SK-MEL-5 (cell line): ENCODE results near the gene ATP5MK. TPM values are rescaled to one million over a fixed set of nuclear protein-coding genes. Genes with fewer than 3 reads are reported as not detected.
"Not testable (repeated sequence)": the region's sequence is repeated elsewhere in the genome, so short reads cannot be mapped to it uniquely, and the experiment has no call there.

Source experiments
- DNase-seq: peaks from one replicate; pipeline ENCODE4 v3.0.0-alpha.2; 2016; ENCODE audit warnings: low read depth, low spot score
- in situ Hi-C: cut with HindIII; loops from 2 replicates; pipeline ENCODE4 v1.10.0; 2016; ENCODE audit warnings: low sequenced_read_pairs, high pct_unique_total_duplicates, low pct_unique_long_range_greater_than_20kb
- total RNA-seq: library from RNA; depleted of rRNA; stranded (reverse); fragments of >200 nt; shearing (Covaris generic); gene quantifications from 2 replicates; pipeline ENCODE4 v1.2.3, GENCODE V29; 2014

Gene ATP5MK
- total RNA-seq, 1 experiment from 2014 or later = 420 TPM

- in situ Hi-C loops = no loop called here
- peak; percentile 67 for DNase-seq
Observed at GRCh38 chr10:103416436-103417147, 20.3 kb upstream of the ATP5MK start.

GRCh38 chr10:103415581-103415980, 19.3 kb upstream of the ATP5MK start:
- in situ Hi-C loops = no loop called here
- no peak for DNase-seq

DNA sequence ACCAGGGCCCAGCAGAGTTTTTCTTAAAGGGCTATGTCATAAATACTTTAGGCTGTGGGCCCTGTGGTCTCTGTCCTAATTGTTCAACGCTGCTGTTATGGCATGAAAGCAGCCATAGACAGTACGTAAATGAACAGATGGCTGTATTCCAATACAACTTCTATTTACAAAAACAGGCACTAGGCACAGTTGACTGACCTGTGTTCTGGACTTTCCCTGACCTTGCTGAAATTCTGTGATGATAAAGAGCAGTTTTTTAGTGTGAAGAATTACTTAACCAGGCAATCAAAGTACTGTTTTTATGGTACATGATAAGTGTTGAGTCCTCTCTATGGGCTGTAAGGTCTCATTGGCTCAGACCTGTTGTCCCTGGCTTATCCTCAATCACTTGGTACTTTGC, 17.3 kb upstream of the ATP5MK start:
- in situ Hi-C loops = no loop called here
- DNase-seq = no peak

DNA sequence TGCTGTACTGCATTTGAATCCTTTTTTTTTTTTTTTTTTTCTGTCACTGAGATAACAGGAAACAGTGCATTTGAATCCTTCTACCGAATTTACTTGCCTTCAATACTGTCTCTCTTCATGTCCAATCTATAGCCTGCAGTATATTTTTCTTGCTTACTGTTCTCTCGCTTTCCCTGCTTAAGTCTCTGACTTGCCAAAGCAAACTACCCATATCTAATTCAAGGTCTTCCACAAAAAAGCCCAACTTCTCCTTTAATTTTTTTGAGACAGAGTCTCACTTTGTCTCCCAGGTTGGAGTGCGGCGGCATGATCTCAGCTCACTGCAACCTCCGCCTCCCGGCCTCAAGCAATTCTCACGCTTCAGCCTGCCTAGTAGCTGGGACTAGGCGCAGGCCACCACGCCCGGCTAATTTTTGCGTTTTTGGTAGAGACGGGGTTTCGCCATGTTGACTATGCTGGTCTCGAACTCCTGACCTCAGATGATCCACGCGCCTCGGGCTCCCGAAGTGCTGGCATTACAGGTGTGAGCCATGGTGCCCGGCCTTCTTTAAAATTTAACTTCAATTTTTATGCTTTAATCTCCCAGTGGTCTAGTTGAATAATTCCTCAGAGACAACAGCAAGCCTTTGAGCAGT, 1.0 kb upstream of the ATP5MK start:
- in situ Hi-C loops = no loop called here
- peak; percentile 5 for DNase-seq

DNA sequence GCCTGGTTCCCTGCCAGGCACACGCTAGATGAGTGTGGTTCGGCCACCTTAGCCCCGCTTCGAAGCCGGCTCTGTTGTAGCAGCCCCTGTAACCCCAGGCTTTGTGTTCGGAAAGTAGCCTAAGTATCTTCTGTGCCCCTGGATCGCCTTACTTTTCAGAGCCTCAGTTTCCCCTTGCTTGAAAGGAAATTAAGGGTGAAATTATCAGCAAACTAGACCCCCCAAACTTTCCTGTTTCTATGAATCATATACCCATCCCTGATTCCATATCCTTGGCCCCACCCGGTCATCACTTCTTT, 463 bp upstream of the ATP5MK start:
- in situ Hi-C loops = no loop called here
- no peak for DNase-seq

DNA sequence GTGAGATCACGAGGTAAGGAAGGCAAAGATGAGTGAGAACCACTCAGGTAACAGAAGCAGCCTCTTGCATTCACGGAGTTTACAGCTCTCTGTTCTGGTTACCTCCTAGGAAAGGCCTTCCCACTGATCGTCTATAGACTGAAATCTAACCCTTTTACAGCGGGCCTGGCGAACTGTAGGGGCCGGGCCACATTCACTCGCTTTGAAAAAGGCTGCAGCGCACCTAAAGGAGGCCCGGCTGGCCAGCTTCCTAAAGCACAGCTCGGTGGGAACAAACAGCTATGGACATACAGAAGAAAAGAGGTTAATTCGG, 565 bp downstream of the ATP5MK start:
- no peak for DNase-seq

DNA sequence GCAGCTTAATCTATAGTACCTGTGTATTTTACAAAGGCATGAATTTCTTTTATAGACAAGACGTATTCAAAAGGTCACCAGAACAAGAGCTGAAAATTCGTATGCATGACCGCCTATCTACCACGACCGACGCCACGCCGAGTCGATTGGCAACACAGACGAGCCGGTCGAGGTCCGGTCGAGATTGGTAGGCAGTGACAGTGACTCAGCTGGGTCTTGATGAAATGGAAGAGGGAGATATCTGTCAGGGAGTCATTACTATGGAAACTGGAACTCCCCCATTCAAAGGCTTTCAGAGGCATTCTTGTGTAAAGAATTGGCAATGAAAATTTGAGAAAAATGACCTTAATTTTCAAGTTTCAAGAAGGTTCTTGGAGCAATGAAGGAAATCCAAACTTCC, 2.1 kb downstream of the ATP5MK start:
- in situ Hi-C loops = no loop called here

More for the DNA sequence above, 565 bp downstream of the ATP5MK start:
- in situ Hi-C loops = no loop called here

GRCh38 chr10:103382769-103383168, 13.5 kb downstream of the ATP5MK start:
- in situ Hi-C loops = no loop called here
- DNase-seq = no peak

More for the DNA sequence above, 2.1 kb downstream of the ATP5MK start:
- no peak for DNase-seq

DNA sequence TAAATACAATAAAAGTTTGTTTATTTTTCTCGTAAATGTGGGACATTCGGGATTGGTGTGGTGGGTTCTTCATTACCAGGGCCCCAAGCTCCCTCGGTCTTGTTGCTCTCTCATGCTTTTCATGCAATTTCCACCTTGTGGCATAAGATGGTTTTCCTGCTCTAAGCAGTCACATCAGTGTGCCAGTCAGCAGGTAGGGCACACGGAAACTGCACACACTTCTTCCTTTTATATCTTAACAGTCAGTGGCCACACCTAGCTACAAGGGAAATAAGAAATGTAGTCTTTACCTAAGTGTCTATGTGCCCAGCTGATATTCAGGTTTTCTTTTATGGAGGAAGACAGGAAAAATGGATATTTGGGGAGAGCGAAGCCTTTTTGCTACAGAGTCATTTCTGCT, 22.0 kb downstream of the ATP5MK start:
- DNase-seq = no peak
- in situ Hi-C loops = no loop called here

- DNase-seq = no peak
- in situ Hi-C loops = no loop called here
Observed at GRCh38 chr10:103373544-103373943, 22.7 kb downstream of the ATP5MK start.

DNA sequence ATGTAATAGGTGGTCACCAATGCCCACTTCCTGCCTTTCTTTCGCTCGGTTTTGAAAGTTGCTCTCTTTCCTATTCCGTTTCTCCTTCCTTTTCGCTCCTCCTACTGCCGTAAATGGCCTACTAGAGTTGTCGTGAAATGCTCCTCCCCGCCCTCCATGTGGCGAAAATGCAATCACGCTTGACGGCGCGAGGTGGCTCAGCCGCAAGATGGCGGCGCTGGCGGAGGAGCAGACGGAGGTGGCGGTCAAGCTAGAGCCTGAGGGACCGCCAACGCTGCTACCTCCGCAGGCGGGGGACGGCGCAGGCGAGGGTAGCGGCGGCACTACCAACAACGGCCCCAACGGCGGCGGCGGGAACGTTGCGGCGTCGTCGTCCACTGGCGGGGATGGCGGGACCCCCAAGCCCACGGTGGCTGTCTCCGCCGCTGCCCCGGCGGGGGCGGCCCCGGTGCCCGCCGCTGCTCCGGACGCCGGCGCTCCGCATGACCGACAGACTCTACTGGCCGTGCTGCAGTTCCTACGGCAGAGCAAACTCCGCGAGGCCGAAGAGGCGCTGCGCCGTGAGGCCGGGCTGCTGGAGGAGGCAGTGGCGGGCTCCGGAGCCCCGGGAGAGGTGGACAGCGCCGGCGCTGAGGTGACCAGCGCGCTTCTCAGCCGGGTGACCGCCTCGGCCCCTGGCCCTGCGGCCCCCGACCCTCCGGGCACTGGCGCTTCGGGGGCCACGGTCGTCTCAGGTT, 28.3 kb downstream of the ATP5MK start, which contains the start of gene TAF5:
Gene TAF5, plus strand, starts transcription at position 195 of the 737 bp plus-strand sequence. Its CDS starts 14 bp downstream, at position 209.
- DNase-seq = peak; percentile 95
- in situ Hi-C loops = no loop called here

DNA sequence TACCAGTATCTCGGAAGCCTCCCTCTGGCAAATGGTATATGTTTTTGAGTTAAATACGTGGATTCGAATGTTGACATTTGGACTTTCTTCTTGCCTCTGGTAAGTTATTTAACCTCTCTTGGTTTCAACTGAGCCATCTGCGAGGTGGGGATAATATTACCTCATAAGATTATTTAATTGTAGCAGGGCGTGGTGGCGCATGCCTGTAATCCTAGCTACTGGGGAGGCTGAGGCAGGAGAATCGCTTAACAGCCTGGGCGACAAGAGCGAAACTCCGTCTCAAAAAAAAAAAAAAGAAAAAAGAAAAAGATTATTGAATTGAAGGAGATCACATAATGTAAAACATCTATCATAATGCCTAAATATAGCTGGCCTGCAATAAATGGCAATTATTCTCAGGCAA, 28.9 kb downstream of the ATP5MK start:
- in situ Hi-C loops = no loop called here
- DNase-seq = no peak

DNA sequence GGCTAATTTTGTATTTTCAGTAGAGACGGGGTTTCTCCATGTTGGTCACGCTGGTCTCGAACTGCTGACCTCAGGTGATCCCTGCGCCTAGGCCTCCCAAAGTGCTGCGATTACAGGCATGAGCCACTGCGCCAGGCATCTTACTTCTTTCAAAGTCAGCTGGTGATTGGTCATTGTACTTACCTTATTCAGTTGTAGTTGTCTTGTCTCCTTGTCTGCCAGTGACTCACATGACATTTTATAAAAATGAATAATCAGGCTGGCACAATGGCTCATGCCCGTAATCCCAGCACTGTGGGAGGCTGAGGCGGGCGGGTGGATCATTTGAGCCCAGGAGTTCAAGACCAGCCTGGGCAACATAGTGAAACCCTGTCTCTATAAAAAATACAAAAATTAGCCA, 35.5 kb downstream of the ATP5MK start:
- DNase-seq = not testable (repeated sequence)

DNA sequence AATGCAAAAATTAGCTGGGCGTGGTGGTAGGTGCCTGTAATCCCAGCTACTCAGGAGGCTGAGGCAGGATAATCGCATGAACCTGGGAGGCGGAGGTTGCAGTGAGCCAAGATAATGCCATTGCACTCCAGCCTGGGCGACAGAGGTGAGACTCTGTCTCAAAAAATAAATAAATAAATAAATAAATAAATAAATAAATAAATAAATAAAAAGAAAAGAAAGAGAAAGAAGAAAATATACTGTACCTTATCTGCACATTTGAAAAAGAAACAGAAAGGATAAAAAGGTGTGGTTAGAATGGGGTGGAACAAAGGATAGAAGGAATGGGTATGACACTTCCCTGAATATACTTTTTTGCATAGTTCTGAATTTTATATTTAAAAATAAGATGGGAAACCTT, 36.8 kb downstream of the ATP5MK start:
- DNase-seq = not testable (repeated sequence)

More for the DNA sequence above, 35.5 kb downstream of the ATP5MK start:
- in situ Hi-C loops = not testable (repeated sequence)

GRCh38 chr10:103355906-103356599, 40.2 kb downstream of the ATP5MK start:
- in situ Hi-C loops = no loop called here

More for the DNA sequence above, 36.8 kb downstream of the ATP5MK start:
- in situ Hi-C loops = not testable (repeated sequence)

GRCh38 chr10:103354567-103354966, 41.7 kb downstream of the ATP5MK start:
- in situ Hi-C loops, DNase-seq: not testable (repeated sequence)

More at GRCh38 chr10:103355906-103356599, 40.2 kb downstream of the ATP5MK start:
- DNase-seq = no peak

- in situ Hi-C loops = no loop called here
- DNase-seq = peak; percentile 10
Observed at GRCh38 chr10:103353281-103353680, 43.0 kb downstream of the ATP5MK start.
